Activated CD8-positive, alpha-beta T cell treated with anti-CD3 and anti-CD28 coated beads, Interleukin-2, amount 10 ng/mL, durations not matched to agents 7 days and 5 days (primary cell): ENCODE measurements around the gene NAT8L. TPM values are rescaled to one million over a fixed set of nuclear protein-coding genes. Genes with fewer than 3 reads are reported as not detected.

ENCODE experiments used
- ATAC-seq: fragments of 150-1000 bp; cut with Tn5 transposase; one replicate; pipeline ENCODE4 v1.10.0; 2021; ENCODE audit warnings: moderate library complexity
- CTCF ChIA-PET: fragments of 350-600 bp; sonication (Branson Sonifier 250); formaldehyde crosslinking; loops from one replicate; lab custom pipeline; 2021; ENCODE audit warnings: antibody characterized with exemption; lab: Charles Lee
- POLR2A ChIA-PET: fragments of 350-600 bp; sonication (Branson Sonifier 250); formaldehyde crosslinking; loops from one replicate; lab custom pipeline; 2021; ENCODE audit warnings: antibody characterized with exemption; lab: Charles Lee
- DNase-seq: peaks from one replicate; pipeline ENCODE4 v3.0.0-alpha.2; 2020
- H3K27ac Mint-ChIP-seq: one replicate; pipeline ENCODE4 v1.8.0; 2021; ENCODE audit warnings: mild to moderate bottlenecking, mixed read lengths
- H3K27me3 Mint-ChIP-seq: one replicate; pipeline ENCODE4 v1.8.0; 2021; ENCODE audit warnings: low read depth, mixed read lengths
- H3K36me3 Mint-ChIP-seq: one replicate; pipeline ENCODE4 v1.8.0; 2021; ENCODE audit warnings: low read depth, mixed read lengths
- H3K4me1 Mint-ChIP-seq: one replicate; pipeline ENCODE4 v1.8.0; 2021; ENCODE audit warnings: low read depth, mixed read lengths
- H3K4me3 Mint-ChIP-seq: one replicate; pipeline ENCODE4 v1.8.0; 2021; ENCODE audit warnings: mild to moderate bottlenecking, mixed read lengths
- H3K9me3 Mint-ChIP-seq: one replicate; pipeline ENCODE4 v1.8.0; 2022; ENCODE audit warnings: mixed read lengths; ENCODE audit not compliant: insufficient read depth
- total RNA-seq, 2 experiments: library from RNA; stranded (reverse); gene quantifications; one replicate each; pipeline ENCODE4 v1.2.3, GENCODE V29; 2021

NAT8L gene
- total RNA-seq, 2 experiments from 2014 or later = 0.05 TPM; not detected in 1

GRCh38 chr4:2067446-2068197, 8.5 kb downstream of the NAT8L start:
- Mint-ChIP-seq H3K9me3 (no peaks in the 10 kb centered on the region), H3K4me1 (no peaks in the 10 kb centered on the region), H3K4me3 (no peak overlapping the region), H3K27me3 (no peaks in the 10 kb centered on the region), H3K36me3 (no peaks in the 10 kb centered on the region), H3K27ac (no peak overlapping the region)
- CTCF ChIA-PET = no interaction called here
- DNase-seq = no peak
- POLR2A ChIA-PET = no interaction called here
- no peak for ATAC-seq

DNA sequence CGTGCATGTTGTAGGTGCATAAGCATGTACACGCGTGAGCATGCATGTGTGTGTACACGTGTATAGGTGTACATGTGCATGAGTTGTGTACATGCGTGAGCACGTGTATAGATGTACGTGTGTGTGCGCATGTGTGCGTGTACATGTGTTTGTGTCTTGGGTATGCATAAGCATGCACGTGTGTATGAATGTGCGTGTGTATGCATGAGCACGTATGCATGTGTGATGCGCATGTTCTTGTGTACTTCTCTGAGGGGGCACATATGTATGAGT, 9.0 kb downstream of the NAT8L start:
- DNase-seq = no peak
- Mint-ChIP-seq H3K4me1 (no peaks in the 10 kb centered on the region), H3K9me3 (no peaks in the 10 kb centered on the region), H3K27me3 (no peaks in the 10 kb centered on the region), H3K36me3 (no peaks in the 10 kb centered on the region), H3K27ac (no peak overlapping the region), H3K4me3 (no peak overlapping the region)
- CTCF ChIA-PET = no interaction called here
- POLR2A ChIA-PET = no interaction called here
- ATAC-seq = no peak

GRCh38 chr4:2068566-2068965, 9.4 kb downstream of the NAT8L start:
- ChIA-PET POLR2A (no interaction called here), CTCF (no interaction called here)
- DNase-seq = no peak
- H3K36me3 Mint-ChIP-seq = no peaks in the 10 kb centered on the region
- H3K9me3 Mint-ChIP-seq = no peaks in the 10 kb centered on the region
- ATAC-seq = no peak
- H3K27ac Mint-ChIP-seq = no peak overlapping the region
- H3K4me1 Mint-ChIP-seq = no peaks in the 10 kb centered on the region
- no peaks in the 10 kb centered on the region for H3K27me3 Mint-ChIP-seq
- H3K4me3 Mint-ChIP-seq = no peak overlapping the region

GRCh38 chr4:2069161-2069971, 10.2 kb downstream of the NAT8L start:
- Mint-ChIP-seq H3K4me3 (no peak overlapping the region), H3K27ac (no peak overlapping the region), H3K36me3 (no peaks in the 10 kb centered on the region), H3K27me3 (no peaks in the 10 kb centered on the region), H3K4me1 (no peaks in the 10 kb centered on the region), H3K9me3 (no peaks in the 10 kb centered on the region)
- ChIA-PET POLR2A (no interaction called here), CTCF (no interaction called here)
- DNase-seq = no peak
- no peak for ATAC-seq

DNA sequence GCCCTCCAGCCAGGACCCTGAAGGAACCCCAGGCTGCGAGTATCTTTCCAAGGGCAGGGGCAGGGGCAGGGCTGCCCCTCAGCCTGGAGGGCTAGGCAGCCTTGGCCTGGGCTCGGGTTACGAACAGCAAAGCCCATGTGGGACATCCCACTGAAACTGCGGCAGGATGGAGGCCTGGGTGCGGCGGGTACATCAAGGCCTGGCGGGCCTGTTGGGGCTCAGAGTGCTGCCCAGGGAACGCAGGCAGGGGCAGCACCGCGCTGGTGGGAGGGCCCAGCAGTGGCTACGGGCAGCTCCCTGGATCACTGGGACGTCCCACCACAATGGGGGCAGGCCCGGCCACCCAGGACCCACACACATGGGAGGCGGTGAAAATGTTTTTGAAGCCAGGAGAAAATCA, 10.9 kb downstream of the NAT8L start:
- Mint-ChIP-seq H3K9me3 (no peaks in the 10 kb centered on the region), H3K36me3 (no peaks in the 10 kb centered on the region), H3K27me3 (no peaks in the 10 kb centered on the region), H3K4me3 (no peak overlapping the region), H3K4me1 (no peaks in the 10 kb centered on the region), H3K27ac (no peak overlapping the region)
- CTCF ChIA-PET = no interaction called here
- DNase-seq (no peak), ATAC-seq (no peak)
- POLR2A ChIA-PET = no interaction called here

GRCh38 chr4:2070421-2071251, 11.5 kb downstream of the NAT8L start:
- DNase-seq = no peak
- H3K27me3 Mint-ChIP-seq = no peaks in the 10 kb centered on the region
- ChIA-PET POLR2A (no interaction called here), CTCF (no interaction called here)
- no peaks in the 10 kb centered on the region for H3K36me3 Mint-ChIP-seq
- H3K4me1 Mint-ChIP-seq = no peaks in the 10 kb centered on the region
- H3K9me3 Mint-ChIP-seq = no peaks in the 10 kb centered on the region
- H3K27ac Mint-ChIP-seq = no peak overlapping the region
- no peak for ATAC-seq
- H3K4me3 Mint-ChIP-seq = no peak overlapping the region

DNA sequence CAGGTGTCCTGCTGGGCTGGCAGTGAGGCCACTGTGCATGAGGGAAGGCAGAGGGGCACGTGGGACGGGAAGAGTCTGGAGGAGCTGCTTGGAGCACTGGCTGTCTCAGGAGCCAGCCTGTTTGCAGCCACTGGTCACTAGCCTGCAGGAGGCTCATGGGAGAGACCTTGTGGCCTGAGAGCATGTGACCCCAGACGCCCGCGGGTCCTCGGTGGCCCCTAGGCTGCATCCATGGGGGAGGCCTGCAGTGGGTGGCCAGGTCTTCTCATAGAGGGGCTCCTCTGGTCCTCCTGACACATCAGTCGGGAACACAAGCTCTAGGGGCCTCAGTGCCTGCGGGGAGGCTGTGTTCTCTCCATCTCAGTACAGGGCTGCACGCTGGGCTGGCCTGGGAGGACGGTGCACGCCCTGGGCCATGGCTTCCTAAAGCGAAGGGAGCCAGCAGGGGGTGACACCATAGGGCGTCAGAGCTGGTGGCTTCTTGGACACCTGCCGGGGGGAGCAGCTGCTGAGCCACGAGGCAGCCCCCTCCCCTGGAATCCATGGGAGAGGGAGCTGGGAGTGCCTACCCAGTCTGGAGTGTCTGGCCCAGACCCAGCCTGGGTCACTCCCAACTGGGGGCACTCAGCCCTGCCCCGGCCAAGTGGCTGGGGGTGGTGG, 12.3 kb downstream of the NAT8L start:
- Mint-ChIP-seq H3K9me3 (no peaks in the 10 kb centered on the region), H3K4me1 (no peaks in the 10 kb centered on the region), H3K36me3 (no peaks in the 10 kb centered on the region), H3K4me3 (no peak overlapping the region), H3K27ac (no peak overlapping the region), H3K27me3 (no peaks in the 10 kb centered on the region)
- POLR2A ChIA-PET = no interaction called here
- CTCF ChIA-PET = no interaction called here
- DNase-seq = no peak
- no peak for ATAC-seq

GRCh38 chr4:2071912-2072867, 13.1 kb downstream of the NAT8L start:
- no peaks in the 10 kb centered on the region for H3K36me3 Mint-ChIP-seq
- H3K27me3 Mint-ChIP-seq = no peaks in the 10 kb centered on the region
- no peak overlapping the region for H3K4me3 Mint-ChIP-seq
- ChIA-PET POLR2A (no interaction called here), CTCF (no interaction called here)
- no peak for ATAC-seq
- H3K27ac Mint-ChIP-seq = no peak overlapping the region
- no peak for DNase-seq
- H3K9me3 Mint-ChIP-seq = no peaks in the 10 kb centered on the region
- no peaks in the 10 kb centered on the region for H3K4me1 Mint-ChIP-seq

DNA sequence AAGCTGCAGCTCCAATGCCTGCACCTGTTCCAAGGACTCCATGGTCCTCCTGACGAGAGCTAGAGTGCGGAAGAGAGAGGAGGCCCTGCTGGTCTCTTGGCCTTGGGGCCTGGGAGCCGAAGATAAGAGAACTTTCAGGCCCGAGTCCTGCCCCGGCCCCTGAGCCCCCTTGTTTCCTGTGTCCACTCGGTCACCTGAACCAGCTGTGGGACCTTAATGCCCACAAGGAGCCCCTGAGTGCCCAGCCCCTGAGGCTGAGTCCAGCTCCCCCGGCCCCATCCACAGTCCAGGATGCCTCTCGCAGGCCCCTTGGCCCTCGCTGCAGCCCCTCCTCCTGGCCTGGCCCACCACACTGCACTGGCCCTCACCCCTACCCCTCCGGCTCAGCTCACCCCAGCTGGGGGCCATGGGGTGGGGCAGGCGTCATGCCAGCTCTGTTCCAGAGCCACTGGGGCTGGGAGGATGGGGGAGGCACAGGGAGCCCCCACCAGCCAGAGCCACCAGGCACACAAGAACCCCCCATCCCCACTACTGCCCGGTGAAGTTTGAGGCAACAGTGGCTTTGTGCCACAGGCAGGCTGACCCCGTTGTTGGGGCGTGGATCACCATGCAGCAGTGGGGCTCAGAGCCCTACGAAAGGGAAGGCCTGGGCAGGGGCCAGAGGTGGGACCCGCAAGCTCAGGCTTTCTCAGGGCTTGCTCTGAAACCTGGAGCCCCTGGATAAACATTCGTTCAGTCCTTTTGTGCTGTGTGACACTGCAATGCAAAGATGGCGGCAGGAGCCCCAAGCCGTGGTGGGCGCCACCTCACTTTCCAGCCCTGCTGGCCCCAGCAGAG, 14.1 kb downstream of the NAT8L start:
- ChIA-PET CTCF (no interaction called here), POLR2A (no interaction called here)
- Mint-ChIP-seq H3K9me3 (no peaks in the 10 kb centered on the region), H3K4me1 (no peaks in the 10 kb centered on the region), H3K27ac (no peak overlapping the region), H3K27me3 (no peaks in the 10 kb centered on the region), H3K4me3 (no peak overlapping the region), H3K36me3 (no peaks in the 10 kb centered on the region)
- ATAC-seq (no peak), DNase-seq (no peak)

- H3K4me3 Mint-ChIP-seq = no peak overlapping the region
- no peaks in the 10 kb centered on the region for H3K4me1 Mint-ChIP-seq
- ChIA-PET CTCF (no interaction called here), POLR2A (no interaction called here)
- no peak for ATAC-seq
- H3K36me3 Mint-ChIP-seq = no peaks in the 10 kb centered on the region
- H3K27me3 Mint-ChIP-seq = no peaks in the 10 kb centered on the region
- DNase-seq = no peak
- H3K27ac Mint-ChIP-seq = no peak overlapping the region
- no peaks in the 10 kb centered on the region for H3K9me3 Mint-ChIP-seq
Measured at GRCh38 chr4:2073808-2074481, 14.8 kb downstream of the NAT8L start.
